GM23338 (cell line): ENCODE data around the gene GPNMB. TPM values are rescaled to one million over a fixed set of nuclear protein-coding genes. Genes with fewer than 3 reads are reported as not detected.

Experiments
- ATAC-seq: fragments of 200-7000 bp; cut with Tn5 transposase; 3 replicates; pipeline ENCODE4 v1.9.1; 2020
- DNase-seq: peaks from one replicate; pipeline ENCODE4 v3.0.0-alpha.2; 2015; ENCODE audit warnings: low spot score
- H2AFZ ChIP-seq: fragments of 200-600 bp; sonication (generic); 2 replicates; pipeline ENCODE4 v1.8.0; 2016; ENCODE audit warnings: antibody characterized with exemption, mild to moderate bottlenecking, moderate library complexity
- H3F3A ChIP-seq: fragments of 200-600 bp; sonication (generic); replicated peaks from 2 replicates; pipeline ENCODE4 v1.8.0; 2017; ENCODE audit warnings: antibody characterized with exemption, mixed run types, low read depth
- H3K27ac ChIP-seq: fragments of 200-600 bp; sonication (generic); 2 replicates; pipeline ENCODE4 v1.6.1; 2016; ENCODE audit warnings: low read depth
- H3K27me3 ChIP-seq: fragments of 200-600 bp; sonication (generic); 2 replicates; pipeline ENCODE4 v1.8.0; 2016; ENCODE audit warnings: mild to moderate bottlenecking, mixed run types, moderate library complexity; ENCODE audit not compliant: insufficient read depth
- H3K36me3 ChIP-seq: fragments of 200-600 bp; sonication (generic); 2 replicates; pipeline ENCODE4 v1.8.0; 2016; ENCODE audit warnings: mild to moderate bottlenecking; ENCODE audit not compliant: insufficient read depth
- H3K4me1 ChIP-seq: fragments of 200-600 bp; sonication (generic); 2 replicates; pipeline ENCODE4 v1.8.0; 2016; ENCODE audit warnings: mild to moderate bottlenecking, moderate library complexity; ENCODE audit not compliant: insufficient read depth
- H3K4me2 ChIP-seq: fragments of 200-600 bp; sonication (generic); 2 replicates; pipeline ENCODE4 v1.7.1; 2017; ENCODE audit warnings: mixed run types
- H3K4me3 ChIP-seq: fragments of 200-600 bp; sonication (generic); 2 replicates; pipeline ENCODE4 v1.6.1; 2016; ENCODE audit warnings: mixed run types
- H3K79me2 ChIP-seq: fragments of 200-600 bp; sonication (generic); replicated peaks from 2 replicates; pipeline ENCODE4 v1.8.0; 2017; ENCODE audit warnings: mild to moderate bottlenecking; ENCODE audit not compliant: insufficient read depth
- H3K9me2 ChIP-seq: fragments of 200-600 bp; sonication (generic); 2 replicates; pipeline ENCODE4 v1.8.0; 2017; ENCODE audit not compliant: insufficient read depth
- H4K20me1 ChIP-seq: fragments of 200-600 bp; sonication (generic); replicated peaks from 2 replicates; pipeline ENCODE4 v1.8.0; 2017; ENCODE audit warnings: mild to moderate bottlenecking; ENCODE audit not compliant: insufficient read depth
- H3K27ac Mint-ChIP-seq: 2 replicates; pipeline ENCODE4 v1.8.0; 2020; ENCODE audit warnings: inconsistent platforms, mild to moderate bottlenecking, moderate library complexity, mixed read lengths
- H3K27me3 Mint-ChIP-seq: 3 replicates; pipeline ENCODE4 v1.8.0; 2022; ENCODE audit warnings: low read depth, mild to moderate bottlenecking, moderate library complexity, mixed read lengths, inconsistent platforms; ENCODE audit not compliant: insufficient read depth, poor library complexity
- H3K36me3 Mint-ChIP-seq: 3 replicates; pipeline ENCODE4 v1.8.0; 2021; ENCODE audit warnings: low read depth, mild to moderate bottlenecking, inconsistent platforms, moderate library complexity, mixed read lengths
- H3K4me1 Mint-ChIP-seq: 3 replicates; pipeline ENCODE4 v1.8.0; 2020; ENCODE audit warnings: mild to moderate bottlenecking, inconsistent platforms, mixed read lengths
- H3K4me3 Mint-ChIP-seq: 3 replicates; pipeline ENCODE4 v1.8.0; 2021; ENCODE audit warnings: moderate library complexity, mild to moderate bottlenecking, inconsistent platforms, mixed read lengths
- H3K9me3 Mint-ChIP-seq: 3 replicates; pipeline ENCODE4 v1.8.0; 2020; ENCODE audit warnings: moderate library complexity, mild to moderate bottlenecking, inconsistent platforms, mixed read lengths
- EZH2 ChIP-seq: fragments of 200-600 bp; sonication (generic); IDR thresholded peaks from one replicate; pipeline ENCODE4 v1.8.0; 2017; ENCODE audit warnings: antibody characterized with exemption, mild to moderate bottlenecking, low read depth; ENCODE audit not compliant: unreplicated experiment
- JUNB ChIP-seq: IDR thresholded peaks from one replicate; pipeline ENCODE4 v1.6.1; 2016; ENCODE audit warnings: antibody characterized with exemption; ENCODE audit not compliant: unreplicated experiment
- POLR2AphosphoS5 ChIP-seq: IDR thresholded peaks from 2 replicates; pipeline ENCODE4 v1.6.1; 2016; ENCODE audit warnings: antibody characterized with exemption, low read depth
- STAT1 ChIP-seq: IDR thresholded peaks from one replicate; pipeline ENCODE4 v1.6.1; 2016; ENCODE audit warnings: antibody characterized with exemption; ENCODE audit not compliant: unreplicated experiment
- ZNF331 ChIP-seq: fragments of 250-450 bp; sonication (Bioruptor Pico); IDR thresholded peaks from 2 replicates; pipeline ENCODE4 v1.5.0; 2020; ENCODE audit warnings: low read depth, mild to moderate bottlenecking, moderate library complexity
- ZNF462 ChIP-seq: fragments of 250-450 bp; sonication (Bioruptor Pico); IDR thresholded peaks from 2 replicates; pipeline ENCODE4 v1.5.0; 2020; ENCODE audit warnings: mild to moderate bottlenecking, moderate library complexity
- polyA plus RNA-seq: library from polyadenylated mRNA; unstranded; fragments of >200 nt; fragmentation: Nextera tagmentation; extraction: Ambion mirVana; gene quantifications from 2 replicates; pipeline ENCODE4 v1.2.1, GENCODE V29; 2016
- total RNA-seq: library from RNA; depleted of rRNA; stranded (reverse); fragments of >200 nt; shearing (Covaris generic); gene quantifications from 2 replicates; pipeline ENCODE4 v1.2.3, GENCODE V29; 2014
- TF ChIP-seq, protein P1 (sequence below), 2 experiments: fragments of 200-600 bp in 1 of 2; sonication (generic) in 1 of 2; conservative IDR thresholded peaks; 2 replicates each; pipeline versions ENCODE4 v1.5.1 to v1.6.1; 2016 to 2017; ENCODE audit warnings: antibody characterized with exemption in 2 of 2, low read depth in 2 of 2, mild to moderate bottlenecking in 2 of 2, moderate library complexity in 1 of 2

GPNMB gene
- total and polyA plus RNA-seq, 2 experiments from 2014 or later, result 0.76 to 1.2 TPM

GRCh38 chr7:23266918-23267317, 20.3 kb downstream of the GPNMB start:
- Mint-ChIP-seq H3K9me3 (no peaks in the 10 kb centered on the region), H3K4me1 (peaks cover 7% of the 10 kb centered on the region; the same call in 1 of the 3 replicates), H3K27ac (no peak overlapping the region), H3K36me3 (no peaks in the 10 kb centered on the region), H3K4me3 (no peak overlapping the region), H3K27me3 (peaks cover 2% of the 10 kb centered on the region)
- Histone ChIP-seq H3K4me3 (no peak overlapping the region), H3K79me2 (no peaks in the 10 kb centered on the region), H3K36me3 (no peaks in the 10 kb centered on the region), H3F3A (no peaks in the 10 kb centered on the region), H3K9me2 (no peaks in the 10 kb centered on the region), H4K20me1 (no peaks in the 10 kb centered on the region), H2AFZ (no peak overlapping the region), H3K27ac (no peak overlapping the region), H3K4me1 (no peaks in the 10 kb centered on the region), H3K4me2 (no peak overlapping the region), H3K27me3 (no peaks in the 10 kb centered on the region)
- no peak for TF ChIP-seq JUNB
- no peak for TF ChIP-seq STAT1
- TF ChIP-seq POLR2AphosphoS5, result no peak
- no peak for TF ChIP-seq ZNF462 (CRISPR knock-in tag)
- TF ChIP-seq, protein P1, sequence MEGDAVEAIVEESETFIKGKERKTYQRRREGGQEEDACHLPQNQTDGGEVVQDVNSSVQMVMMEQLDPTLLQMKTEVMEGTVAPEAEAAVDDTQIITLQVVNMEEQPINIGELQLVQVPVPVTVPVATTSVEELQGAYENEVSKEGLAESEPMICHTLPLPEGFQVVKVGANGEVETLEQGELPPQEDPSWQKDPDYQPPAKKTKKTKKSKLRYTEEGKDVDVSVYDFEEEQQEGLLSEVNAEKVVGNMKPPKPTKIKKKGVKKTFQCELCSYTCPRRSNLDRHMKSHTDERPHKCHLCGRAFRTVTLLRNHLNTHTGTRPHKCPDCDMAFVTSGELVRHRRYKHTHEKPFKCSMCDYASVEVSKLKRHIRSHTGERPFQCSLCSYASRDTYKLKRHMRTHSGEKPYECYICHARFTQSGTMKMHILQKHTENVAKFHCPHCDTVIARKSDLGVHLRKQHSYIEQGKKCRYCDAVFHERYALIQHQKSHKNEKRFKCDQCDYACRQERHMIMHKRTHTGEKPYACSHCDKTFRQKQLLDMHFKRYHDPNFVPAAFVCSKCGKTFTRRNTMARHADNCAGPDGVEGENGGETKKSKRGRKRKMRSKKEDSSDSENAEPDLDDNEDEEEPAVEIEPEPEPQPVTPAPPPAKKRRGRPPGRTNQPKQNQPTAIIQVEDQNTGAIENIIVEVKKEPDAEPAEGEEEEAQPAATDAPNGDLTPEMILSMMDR (conservative IDR thresholded peaks at IDR 0.05; ENCODE audit: low read depth in 2 of 2), result no peak
- no peak for TF ChIP-seq EZH2
- no peak for TF ChIP-seq ZNF331 (CRISPR knock-in tag)
- ATAC-seq (no peak), DNase-seq (no peak)
